HepG2 (cell line): Measurements from ENCODE around the gene SCAPER.

Source experiments
- NFYB ChIP-seq: sonication (generic); formaldehyde crosslinking; IDR thresholded peaks from 2 replicates; pipeline ENCODE4 v1.4.0; 2020; ENCODE audit warnings: missing genetic modification reagents
- SIX1 ChIP-seq: sonication (generic); formaldehyde crosslinking; IDR thresholded peaks from 2 replicates; pipeline ENCODE4 v1.4.0; 2020; ENCODE audit warnings: missing genetic modification reagents, borderline replicate concordance

GRCh38 chr15:76582550-76582949 is 322.6 kb downstream of the SCAPER start:
- no peak for TF ChIP-seq NFYB (CRISPR knock-in tag)
- TF ChIP-seq SIX1 = no peak
